Cardiac muscle cell (in vitro differentiated cells and primary cell): ENCODE results near the gene UBE2H. TPM values are rescaled to one million over a fixed set of nuclear protein-coding genes. Genes with fewer than 3 reads are reported as not detected.

ENCODE experiments used
- DNase-seq, 2 donors: peaks; one replicate each; pipeline versions ENCODE4 v3.0.0 to v3.0.0-alpha.2; 2010 to 2017; ENCODE audit warnings: low read depth in 1 of 2, low spot score in 1 of 2
- H3K27ac ChIP-seq: fragments of 200-600 bp; sonication (generic); 2 replicates; pipeline ENCODE4 v1.5.1; 2016
- H3K27me3 ChIP-seq: fragments of 200-600 bp; sonication (generic); 2 replicates; pipeline ENCODE4 v1.6.0; 2016; ENCODE audit warnings: control low read depth
- H3K36me3 ChIP-seq: fragments of 200-600 bp; sonication (generic); 2 replicates; pipeline ENCODE4 v1.5.1; 2016; ENCODE audit warnings: control low read depth
- H3K4me1 ChIP-seq: fragments of 200-600 bp; sonication (generic); 2 replicates; pipeline ENCODE4 v1.8.1; 2017; ENCODE audit warnings: low read depth, mild to moderate bottlenecking, mixed run types
- H3K4me3 ChIP-seq: fragments of 200-600 bp; sonication (generic); 2 replicates; pipeline ENCODE4 v1.5.1; 2016; ENCODE audit warnings: mild to moderate bottlenecking
- H3K9me3 ChIP-seq: fragments of 200-600 bp; sonication (generic); 2 replicates; pipeline ENCODE4 v1.5.1; 2017; ENCODE audit warnings: low read depth, mild to moderate bottlenecking, control low read depth
- polyA plus RNA-seq: library from polyadenylated mRNA; unstranded; fragments of >200 nt; fragmentation: Nextera tagmentation; extraction: Ambion mirVana; gene quantifications from 2 replicates; pipeline ENCODE4 v1.2.1, GENCODE V29; 2016
- total RNA-seq: library from RNA; depleted of rRNA; stranded (reverse); fragments of >200 nt; gene quantifications from 2 replicates; pipeline ENCODE4 v1.2.3, GENCODE V29; 2016
- TF ChIP-seq, protein P1 (sequence below): IDR thresholded peaks from 2 replicates; pipeline ENCODE4 v1.5.1; 2012; ENCODE audit warnings: low read depth, mild to moderate bottlenecking, low read length

The UBE2H gene
- total and polyA plus RNA-seq, 2 experiments from 2014 or later, result 140 to 409 TPM

DNA sequence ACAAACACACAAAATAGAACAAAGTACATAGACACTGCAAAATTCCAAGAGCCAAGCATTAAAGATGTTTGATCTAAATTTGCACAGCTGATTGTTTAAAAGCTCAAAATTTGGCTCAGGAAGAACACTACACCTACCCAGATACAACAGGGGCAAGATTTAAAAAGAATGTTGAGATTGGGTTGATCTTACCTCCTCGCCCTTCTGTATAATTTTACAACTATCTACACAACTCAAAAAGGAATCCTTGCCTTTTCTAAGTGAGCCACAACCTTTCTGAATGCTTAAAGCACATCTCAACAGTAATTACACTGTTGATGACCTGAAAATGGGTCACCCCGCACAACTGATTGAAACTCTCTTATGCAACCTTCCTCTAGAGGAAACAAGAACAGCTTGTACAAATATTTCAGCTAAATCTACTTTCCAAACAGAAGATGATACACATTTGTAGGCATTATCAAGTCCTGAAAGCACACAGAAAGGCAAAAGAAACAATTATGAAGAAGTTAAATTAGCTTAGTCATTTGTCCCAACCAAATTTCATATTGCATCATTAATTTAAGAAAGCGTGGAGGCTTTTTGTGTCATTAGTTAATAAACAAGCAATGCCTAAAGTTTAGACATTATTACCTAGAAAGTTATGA lies 75.5 kb downstream of the UBE2H start:
- Histone ChIP-seq H3K36me3 (peaks cover 17% of the 10 kb centered on the region), H3K27me3 (no peaks in the 10 kb centered on the region), H3K4me1 (peaks cover 4% of the 10 kb centered on the region), H3K27ac (peak overlapping the region; percentile 30), H3K4me3 (no peak overlapping the region), H3K9me3 (no peaks in the 10 kb centered on the region)
- TF ChIP-seq, protein P1, sequence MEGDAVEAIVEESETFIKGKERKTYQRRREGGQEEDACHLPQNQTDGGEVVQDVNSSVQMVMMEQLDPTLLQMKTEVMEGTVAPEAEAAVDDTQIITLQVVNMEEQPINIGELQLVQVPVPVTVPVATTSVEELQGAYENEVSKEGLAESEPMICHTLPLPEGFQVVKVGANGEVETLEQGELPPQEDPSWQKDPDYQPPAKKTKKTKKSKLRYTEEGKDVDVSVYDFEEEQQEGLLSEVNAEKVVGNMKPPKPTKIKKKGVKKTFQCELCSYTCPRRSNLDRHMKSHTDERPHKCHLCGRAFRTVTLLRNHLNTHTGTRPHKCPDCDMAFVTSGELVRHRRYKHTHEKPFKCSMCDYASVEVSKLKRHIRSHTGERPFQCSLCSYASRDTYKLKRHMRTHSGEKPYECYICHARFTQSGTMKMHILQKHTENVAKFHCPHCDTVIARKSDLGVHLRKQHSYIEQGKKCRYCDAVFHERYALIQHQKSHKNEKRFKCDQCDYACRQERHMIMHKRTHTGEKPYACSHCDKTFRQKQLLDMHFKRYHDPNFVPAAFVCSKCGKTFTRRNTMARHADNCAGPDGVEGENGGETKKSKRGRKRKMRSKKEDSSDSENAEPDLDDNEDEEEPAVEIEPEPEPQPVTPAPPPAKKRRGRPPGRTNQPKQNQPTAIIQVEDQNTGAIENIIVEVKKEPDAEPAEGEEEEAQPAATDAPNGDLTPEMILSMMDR, result no peak
- DNase-seq, result peak in 1 of 2 donors; percentile 56

DNA sequence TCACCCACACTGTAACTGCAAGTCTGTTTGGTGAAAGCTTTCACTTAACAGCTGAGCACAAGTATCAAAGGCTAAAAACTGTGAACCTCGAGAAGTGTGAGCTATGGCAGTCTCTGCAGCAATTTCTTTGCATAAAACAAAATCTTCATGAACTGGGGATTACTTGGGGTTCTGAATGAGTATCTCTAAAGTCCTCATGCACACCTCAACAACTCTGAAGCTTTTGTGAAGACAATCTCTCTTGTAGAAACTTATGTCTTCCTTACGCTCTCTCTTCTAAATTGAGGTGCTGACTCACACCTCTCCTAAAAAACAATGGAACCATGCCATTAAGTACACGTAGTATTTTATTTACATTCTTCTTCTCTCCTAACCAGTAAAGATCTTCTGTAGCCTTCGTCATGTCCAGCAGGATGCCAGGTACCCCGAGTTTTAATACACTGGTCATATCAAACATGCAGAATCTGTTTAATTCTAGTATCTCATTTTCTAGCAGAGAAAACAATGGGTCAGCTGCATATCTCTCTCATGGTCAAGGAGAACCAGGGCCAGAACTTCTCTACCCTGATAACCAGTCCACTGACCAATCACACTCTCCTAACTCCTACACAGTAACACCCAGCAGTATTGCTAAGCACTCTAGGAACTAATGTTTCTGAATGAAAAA lies 76.9 kb downstream of the UBE2H start:
- H3K4me1 ChIP-seq, result peaks cover 4% of the 10 kb centered on the region
- no peak overlapping the region for H3K4me3 ChIP-seq
- TF ChIP-seq, protein P1, result no peak
- peaks cover 16% of the 10 kb centered on the region for H3K36me3 ChIP-seq
- H3K9me3 ChIP-seq, result no peaks in the 10 kb centered on the region
- peak overlapping the region; percentile 18 for H3K27ac ChIP-seq
- no peaks in the 10 kb centered on the region for H3K27me3 ChIP-seq
- peak in 1 of 2 donors; percentile 66 for DNase-seq

DNA sequence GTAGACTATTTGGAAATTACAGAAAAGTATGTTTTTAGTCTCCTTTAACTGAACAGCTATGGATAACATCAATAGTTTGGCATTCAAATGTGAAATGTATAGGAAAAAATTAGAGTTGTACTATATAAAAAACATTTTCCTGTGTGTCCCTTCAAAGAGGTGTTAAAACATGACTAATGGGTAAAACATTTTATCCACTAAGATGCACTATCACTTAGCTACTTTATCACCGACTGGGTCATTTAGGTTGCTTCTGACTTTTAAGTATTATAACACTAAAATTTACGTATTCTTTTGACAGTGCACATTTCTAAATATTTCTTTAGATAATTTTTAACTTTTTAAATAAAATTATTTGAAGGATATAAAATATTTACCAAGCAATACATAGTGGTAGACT lies 77.6 kb downstream of the UBE2H start:
- Histone ChIP-seq H3K27me3 (no peaks in the 10 kb centered on the region), H3K4me1 (peaks cover 4% of the 10 kb centered on the region), H3K27ac (no peak overlapping the region), H3K9me3 (no peaks in the 10 kb centered on the region), H3K4me3 (no peak overlapping the region), H3K36me3 (peaks cover 12% of the 10 kb centered on the region)
- DNase-seq, result no peak
- TF ChIP-seq, protein P1, result no peak

DNA sequence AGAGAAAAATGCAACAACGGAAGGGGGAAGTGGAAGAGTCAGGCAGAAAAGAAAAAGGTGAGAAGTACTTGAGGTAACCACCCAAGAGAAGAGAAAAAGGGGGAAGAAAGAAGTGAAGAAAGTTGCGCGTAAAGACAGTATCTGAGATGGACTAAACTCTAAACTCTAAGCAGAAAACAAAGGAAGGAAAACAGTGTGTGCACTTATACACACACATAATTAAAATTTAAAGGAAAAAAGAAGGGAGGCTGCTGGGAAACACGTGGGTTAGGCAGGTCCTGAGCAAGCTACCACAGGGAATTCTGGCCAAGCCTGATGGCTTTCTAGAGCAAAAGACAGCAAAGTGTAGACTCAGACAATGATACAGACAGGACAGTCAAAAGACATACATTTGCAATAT lies 78.0 kb downstream of the UBE2H start:
- no peaks in the 10 kb centered on the region for H3K27me3 ChIP-seq
- no peak overlapping the region for H3K27ac ChIP-seq
- no peak for DNase-seq
- no peaks in the 10 kb centered on the region for H3K9me3 ChIP-seq
- TF ChIP-seq, protein P1, result no peak
- peaks cover 12% of the 10 kb centered on the region for H3K36me3 ChIP-seq
- no peak overlapping the region for H3K4me3 ChIP-seq
- peaks cover 4% of the 10 kb centered on the region for H3K4me1 ChIP-seq

DNA sequence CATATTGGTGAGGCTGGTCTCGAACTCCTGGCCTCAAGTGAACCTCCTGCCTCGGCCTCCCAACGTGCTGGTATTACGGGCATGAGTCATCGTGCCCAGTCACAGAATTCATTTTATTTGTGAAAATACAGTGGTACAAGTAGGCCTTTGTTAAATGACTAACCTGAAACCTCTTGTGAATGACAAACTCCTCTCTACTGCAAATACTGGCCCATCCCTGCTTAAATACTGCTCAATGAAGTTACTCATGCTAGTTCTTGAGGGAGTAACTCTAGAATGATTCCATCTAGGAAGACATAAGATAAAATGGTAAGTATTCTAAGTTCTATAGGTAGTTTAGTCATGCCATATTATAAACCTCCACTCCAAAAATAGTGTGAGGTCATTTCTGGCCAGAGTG lies 80.7 kb downstream of the UBE2H start:
- Histone ChIP-seq H3K9me3 (no peaks in the 10 kb centered on the region), H3K36me3 (peaks cover 3% of the 10 kb centered on the region), H3K27ac (no peak overlapping the region), H3K4me1 (peaks cover 4% of the 10 kb centered on the region), H3K4me3 (no peak overlapping the region), H3K27me3 (no peaks in the 10 kb centered on the region)
- DNase-seq, result no peak
- TF ChIP-seq, protein P1, result no peak
